WTC11 (cell line): ENCODE results near the gene UBE2R2. TPM values are rescaled to one million over a fixed set of nuclear protein-coding genes. Genes with fewer than 3 reads are reported as not detected.
A peak's percentile ranks its signal among the peaks of the same experiment; 100 is the strongest.

ENCODE experiments used
- ATAC-seq: fragments of 200-7000 bp; cut with Tn5 transposase; 2 replicates; pipeline ENCODE4 v1.10.0; 2021; ENCODE audit warnings: mild to moderate bottlenecking, moderate library complexity
- CTCF ChIA-PET: fragments of 300-600 bp; sonication (Branson Sonifier 250); formaldehyde crosslinking; loops from one replicate; lab custom pipeline; 2021; ENCODE audit warnings: antibody characterized with exemption; lab: Charles Lee
- POLR2A ChIA-PET: fragments of 350-600 bp; sonication (Branson Sonifier 250); formaldehyde crosslinking; loops from one replicate; lab custom pipeline; 2021; ENCODE audit warnings: antibody characterized with exemption; lab: Charles Lee
- DNase-seq: peaks from one replicate; pipeline ENCODE4 v3.0.0; 2021; ENCODE audit warnings: low spot score
- H3K27ac Mint-ChIP-seq: 2 replicates; pipeline ENCODE4 v1.8.0; 2021; ENCODE audit warnings: mixed read lengths
- H3K27me3 Mint-ChIP-seq: 2 replicates; pipeline ENCODE4 v1.8.0; 2021; ENCODE audit warnings: low read depth, mild to moderate bottlenecking, moderate library complexity, mixed read lengths
- H3K36me3 Mint-ChIP-seq: 2 replicates; pipeline ENCODE4 v1.8.0; 2021; ENCODE audit warnings: mixed read lengths
- H3K4me1 Mint-ChIP-seq: 2 replicates; pipeline ENCODE4 v1.8.0; 2022; ENCODE audit warnings: mixed read lengths
- H3K4me3 Mint-ChIP-seq: 2 replicates; pipeline ENCODE4 v1.8.0; 2021; ENCODE audit warnings: mild to moderate bottlenecking, moderate library complexity, mixed read lengths
- H3K9me3 Mint-ChIP-seq: 2 replicates; pipeline ENCODE4 v1.8.0; 2021; ENCODE audit warnings: mixed read lengths
- FOXP1 ChIP-seq: sonication (generic); formaldehyde crosslinking; IDR thresholded peaks from 2 replicates; pipeline ENCODE4 v1.8.0; 2022; ENCODE audit warnings: missing genetic modification reagents, mild to moderate bottlenecking, moderate library complexity, borderline replicate concordance
- GTF2I ChIP-seq: fragments of 250-450 bp; sonication (Bioruptor Pico); conservative IDR thresholded peaks from 2 replicates; pipeline ENCODE4 v1.4.0; 2021; ENCODE audit warnings: mild to moderate bottlenecking
- JAZF1 ChIP-seq: fragments of 250-450 bp; sonication (Bioruptor Pico); IDR thresholded peaks from 2 replicates; pipeline ENCODE4 v1.9.0; 2021; ENCODE audit warnings: moderate library complexity, mild to moderate bottlenecking, inconsistent platforms
- MXD4 ChIP-seq: fragments of 250-450 bp; sonication (Bioruptor Pico); IDR thresholded peaks from 2 replicates; pipeline ENCODE4 v1.8.0; 2021; ENCODE audit warnings: mild to moderate bottlenecking, moderate library complexity, borderline replicate concordance
- NR2C2 ChIP-seq: sonication (generic); formaldehyde crosslinking; IDR thresholded peaks from 2 replicates; pipeline ENCODE4 v1.8.0; 2022; ENCODE audit warnings: mild to moderate bottlenecking, missing genetic modification reagents
- NR3C1 ChIP-seq: sonication (generic); formaldehyde crosslinking; conservative IDR thresholded peaks from 2 replicates; pipeline ENCODE4 v1.8.1; 2023; ENCODE audit warnings: low read depth, mild to moderate bottlenecking, missing genetic modification reagents
- PRRX2 ChIP-seq: fragments of 250-450 bp; sonication (Bioruptor Pico); IDR thresholded peaks from 2 replicates; pipeline ENCODE4 v1.8.0; 2021; ENCODE audit warnings: mild to moderate bottlenecking
- RORB ChIP-seq: fragments of 250-450 bp; sonication (Bioruptor Pico); IDR thresholded peaks from 2 replicates; pipeline ENCODE4 v1.9.0; 2021; ENCODE audit warnings: mild to moderate bottlenecking
- ZNF138 ChIP-seq: sonication (generic); formaldehyde crosslinking; conservative IDR thresholded peaks from 2 replicates; pipeline ENCODE4 v1.8.1; 2022; ENCODE audit warnings: mild to moderate bottlenecking, moderate library complexity, missing genetic modification reagents
- ZNF416 ChIP-seq: fragments of 250-450 bp; sonication (Bioruptor Pico); IDR thresholded peaks from 2 replicates; pipeline ENCODE4 v1.9.0; 2021; ENCODE audit warnings: mild to moderate bottlenecking, inconsistent platforms
- ZNF671 ChIP-seq: fragments of 250-450 bp; sonication (Bioruptor Pico); IDR thresholded peaks from 2 replicates; pipeline ENCODE4 v1.8.0; 2021; ENCODE audit warnings: mild to moderate bottlenecking
- total RNA-seq: library from RNA; stranded (reverse); gene quantifications from 3 replicates; pipeline ENCODE4 v1.2.3, GENCODE V29; 2021
- TF ChIP-seq, protein P1 (sequence below): fragments of 250-450 bp; sonication (Bioruptor Pico); IDR thresholded peaks from 2 replicates; pipeline ENCODE4 v1.9.0; 2021; ENCODE audit warnings: mild to moderate bottlenecking
- TF ChIP-seq, protein P2 (sequence below): sonication (generic); formaldehyde crosslinking; IDR thresholded peaks from 2 replicates; pipeline ENCODE4 v1.8.1; 2022; ENCODE audit warnings: mild to moderate bottlenecking, moderate library complexity, missing genetic modification reagents
- TF ChIP-seq, protein P3 (sequence below): sonication (generic); formaldehyde crosslinking; IDR thresholded peaks from 2 replicates; pipeline ENCODE4 v1.8.0; 2023; ENCODE audit warnings: missing genetic modification reagents, mild to moderate bottlenecking, borderline replicate concordance
- TF ChIP-seq, protein P4 (sequence below): sonication (generic); formaldehyde crosslinking; conservative IDR thresholded peaks from 2 replicates; pipeline ENCODE4 v1.8.1; 2022; ENCODE audit warnings: mild to moderate bottlenecking, missing genetic modification reagents
- TF ChIP-seq, protein P5 (sequence below): fragments of 250-450 bp; sonication (Bioruptor Pico); IDR thresholded peaks from 2 replicates; pipeline ENCODE4 v1.9.0; 2021; ENCODE audit warnings: mild to moderate bottlenecking
- TF ChIP-seq, protein P6 (sequence below): fragments of 250-450 bp; sonication (Bioruptor Pico); IDR thresholded peaks from 2 replicates; pipeline ENCODE4 v1.8.0; 2021; ENCODE audit warnings: mild to moderate bottlenecking
- TF ChIP-seq, protein P7 (sequence below): fragments of 200-600 bp; IDR thresholded peaks from 2 replicates; pipeline ENCODE4 v1.8.0; 2022; ENCODE audit warnings: antibody characterized with exemption
- TF ChIP-seq, protein P8 (sequence below): sonication (generic); formaldehyde crosslinking; IDR thresholded peaks from 2 replicates; pipeline ENCODE4 v1.8.0; 2022; ENCODE audit warnings: mild to moderate bottlenecking, missing genetic modification reagents
- TF ChIP-seq, protein P9 (sequence below): sonication (generic); formaldehyde crosslinking; IDR thresholded peaks from 2 replicates; pipeline ENCODE4 v1.8.1; 2023; ENCODE audit warnings: mild to moderate bottlenecking, missing genetic modification reagents

Gene UBE2R2
- total RNA-seq, 1 experiment from 2014 or later: 45.0 TPM

DNA sequence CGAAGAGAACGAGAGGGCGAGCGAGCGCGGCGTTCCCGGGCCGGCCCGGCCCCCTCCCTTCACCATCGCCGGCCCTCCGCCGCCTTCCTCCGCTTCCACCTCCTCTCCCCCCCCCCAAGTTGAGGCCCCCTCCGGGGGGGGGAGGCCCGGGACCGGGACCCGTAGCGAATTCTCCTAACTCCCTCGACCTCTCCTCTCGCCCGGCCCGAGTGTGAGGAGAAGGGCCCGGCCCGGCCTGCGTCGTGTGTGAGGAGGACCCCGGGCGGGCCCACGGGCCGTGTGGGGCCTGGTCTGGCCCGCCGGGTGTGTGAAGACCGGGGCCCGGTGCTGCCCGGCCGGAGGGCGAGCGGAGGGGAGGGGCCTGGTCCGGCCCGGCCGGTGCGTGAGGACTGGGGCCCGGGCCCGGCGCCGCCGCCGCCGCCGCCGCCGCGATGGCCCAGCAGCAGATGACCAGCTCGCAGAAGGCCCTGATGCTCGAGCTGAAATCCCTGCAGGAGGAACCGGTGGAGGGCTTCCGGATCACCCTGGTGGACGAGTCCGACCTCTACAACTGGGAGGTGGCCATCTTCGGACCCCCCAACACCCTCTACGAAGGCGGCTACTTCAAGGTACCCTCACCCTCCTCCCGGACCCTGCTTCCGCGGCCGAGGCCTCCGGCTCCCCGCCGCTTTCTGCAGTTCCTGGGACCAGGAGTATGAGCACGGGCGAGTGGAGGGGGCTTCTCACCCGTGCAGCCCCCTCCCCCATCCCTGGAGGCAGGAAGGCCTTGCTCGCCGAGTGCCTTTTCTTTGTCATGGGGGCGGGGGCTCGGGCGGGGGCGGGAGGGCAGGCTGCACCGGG is 587 bp downstream of the UBE2R2 start:
- DNase-seq (peak; percentile 62), ATAC-seq (peak; percentile 50)
- TF ChIP-seq, protein P1, sequence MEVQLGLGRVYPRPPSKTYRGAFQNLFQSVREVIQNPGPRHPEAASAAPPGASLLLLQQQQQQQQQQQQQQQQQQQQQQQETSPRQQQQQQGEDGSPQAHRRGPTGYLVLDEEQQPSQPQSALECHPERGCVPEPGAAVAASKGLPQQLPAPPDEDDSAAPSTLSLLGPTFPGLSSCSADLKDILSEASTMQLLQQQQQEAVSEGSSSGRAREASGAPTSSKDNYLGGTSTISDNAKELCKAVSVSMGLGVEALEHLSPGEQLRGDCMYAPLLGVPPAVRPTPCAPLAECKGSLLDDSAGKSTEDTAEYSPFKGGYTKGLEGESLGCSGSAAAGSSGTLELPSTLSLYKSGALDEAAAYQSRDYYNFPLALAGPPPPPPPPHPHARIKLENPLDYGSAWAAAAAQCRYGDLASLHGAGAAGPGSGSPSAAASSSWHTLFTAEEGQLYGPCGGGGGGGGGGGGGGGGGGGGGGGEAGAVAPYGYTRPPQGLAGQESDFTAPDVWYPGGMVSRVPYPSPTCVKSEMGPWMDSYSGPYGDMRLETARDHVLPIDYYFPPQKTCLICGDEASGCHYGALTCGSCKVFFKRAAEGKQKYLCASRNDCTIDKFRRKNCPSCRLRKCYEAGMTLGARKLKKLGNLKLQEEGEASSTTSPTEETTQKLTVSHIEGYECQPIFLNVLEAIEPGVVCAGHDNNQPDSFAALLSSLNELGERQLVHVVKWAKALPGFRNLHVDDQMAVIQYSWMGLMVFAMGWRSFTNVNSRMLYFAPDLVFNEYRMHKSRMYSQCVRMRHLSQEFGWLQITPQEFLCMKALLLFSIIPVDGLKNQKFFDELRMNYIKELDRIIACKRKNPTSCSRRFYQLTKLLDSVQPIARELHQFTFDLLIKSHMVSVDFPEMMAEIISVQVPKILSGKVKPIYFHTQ (CRISPR knock-in tag): no peak
- TF ChIP-seq, protein P2, sequence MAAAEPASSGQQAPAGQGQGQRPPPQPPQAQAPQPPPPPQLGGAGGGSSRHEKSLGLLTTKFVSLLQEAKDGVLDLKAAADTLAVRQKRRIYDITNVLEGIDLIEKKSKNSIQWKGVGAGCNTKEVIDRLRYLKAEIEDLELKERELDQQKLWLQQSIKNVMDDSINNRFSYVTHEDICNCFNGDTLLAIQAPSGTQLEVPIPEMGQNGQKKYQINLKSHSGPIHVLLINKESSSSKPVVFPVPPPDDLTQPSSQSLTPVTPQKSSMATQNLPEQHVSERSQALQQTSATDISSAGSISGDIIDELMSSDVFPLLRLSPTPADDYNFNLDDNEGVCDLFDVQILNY (CRISPR knock-in tag): 0 out of 2 replicates have a peak, but pooled peaks have one; percentile 3
- TF ChIP-seq GTF2I (CRISPR knock-in tag) (no peak), ZNF671 (CRISPR knock-in tag) (no peak), NR3C1 (CRISPR knock-in tag) (no peak), ZNF416 (CRISPR knock-in tag) (0 out of 2 replicates have a peak, but pooled peaks have one; percentile 43), RORB (CRISPR knock-in tag) (no peak), MXD4 (no peak), JAZF1 (CRISPR knock-in tag) (no peak), PRRX2 (CRISPR knock-in tag) (no peak), FOXP1 (CRISPR knock-in tag) (0 out of 2 replicates have a peak, but pooled peaks have one; percentile 66), NR2C2 (CRISPR knock-in tag) (no peak), ZNF138 (CRISPR knock-in tag) (no peak)
- TF ChIP-seq, protein P3, sequence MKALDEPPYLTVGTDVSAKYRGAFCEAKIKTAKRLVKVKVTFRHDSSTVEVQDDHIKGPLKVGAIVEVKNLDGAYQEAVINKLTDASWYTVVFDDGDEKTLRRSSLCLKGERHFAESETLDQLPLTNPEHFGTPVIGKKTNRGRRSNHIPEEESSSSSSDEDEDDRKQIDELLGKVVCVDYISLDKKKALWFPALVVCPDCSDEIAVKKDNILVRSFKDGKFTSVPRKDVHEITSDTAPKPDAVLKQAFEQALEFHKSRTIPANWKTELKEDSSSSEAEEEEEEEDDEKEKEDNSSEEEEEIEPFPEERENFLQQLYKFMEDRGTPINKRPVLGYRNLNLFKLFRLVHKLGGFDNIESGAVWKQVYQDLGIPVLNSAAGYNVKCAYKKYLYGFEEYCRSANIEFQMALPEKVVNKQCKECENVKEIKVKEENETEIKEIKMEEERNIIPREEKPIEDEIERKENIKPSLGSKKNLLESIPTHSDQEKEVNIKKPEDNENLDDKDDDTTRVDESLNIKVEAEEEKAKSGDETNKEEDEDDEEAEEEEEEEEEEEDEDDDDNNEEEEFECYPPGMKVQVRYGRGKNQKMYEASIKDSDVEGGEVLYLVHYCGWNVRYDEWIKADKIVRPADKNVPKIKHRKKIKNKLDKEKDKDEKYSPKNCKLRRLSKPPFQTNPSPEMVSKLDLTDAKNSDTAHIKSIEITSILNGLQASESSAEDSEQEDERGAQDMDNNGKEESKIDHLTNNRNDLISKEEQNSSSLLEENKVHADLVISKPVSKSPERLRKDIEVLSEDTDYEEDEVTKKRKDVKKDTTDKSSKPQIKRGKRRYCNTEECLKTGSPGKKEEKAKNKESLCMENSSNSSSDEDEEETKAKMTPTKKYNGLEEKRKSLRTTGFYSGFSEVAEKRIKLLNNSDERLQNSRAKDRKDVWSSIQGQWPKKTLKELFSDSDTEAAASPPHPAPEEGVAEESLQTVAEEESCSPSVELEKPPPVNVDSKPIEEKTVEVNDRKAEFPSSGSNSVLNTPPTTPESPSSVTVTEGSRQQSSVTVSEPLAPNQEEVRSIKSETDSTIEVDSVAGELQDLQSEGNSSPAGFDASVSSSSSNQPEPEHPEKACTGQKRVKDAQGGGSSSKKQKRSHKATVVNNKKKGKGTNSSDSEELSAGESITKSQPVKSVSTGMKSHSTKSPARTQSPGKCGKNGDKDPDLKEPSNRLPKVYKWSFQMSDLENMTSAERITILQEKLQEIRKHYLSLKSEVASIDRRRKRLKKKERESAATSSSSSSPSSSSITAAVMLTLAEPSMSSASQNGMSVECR (CRISPR knock-in tag): no peak
- TF ChIP-seq, protein P4, sequence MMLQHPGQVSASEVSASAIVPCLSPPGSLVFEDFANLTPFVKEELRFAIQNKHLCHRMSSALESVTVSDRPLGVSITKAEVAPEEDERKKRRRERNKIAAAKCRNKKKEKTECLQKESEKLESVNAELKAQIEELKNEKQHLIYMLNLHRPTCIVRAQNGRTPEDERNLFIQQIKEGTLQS: no peak
- TF ChIP-seq, protein P5, sequence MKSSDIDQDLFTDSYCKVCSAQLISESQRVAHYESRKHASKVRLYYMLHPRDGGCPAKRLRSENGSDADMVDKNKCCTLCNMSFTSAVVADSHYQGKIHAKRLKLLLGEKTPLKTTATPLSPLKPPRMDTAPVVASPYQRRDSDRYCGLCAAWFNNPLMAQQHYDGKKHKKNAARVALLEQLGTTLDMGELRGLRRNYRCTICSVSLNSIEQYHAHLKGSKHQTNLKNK (CRISPR knock-in tag): no peak
- TF ChIP-seq, protein P6, sequence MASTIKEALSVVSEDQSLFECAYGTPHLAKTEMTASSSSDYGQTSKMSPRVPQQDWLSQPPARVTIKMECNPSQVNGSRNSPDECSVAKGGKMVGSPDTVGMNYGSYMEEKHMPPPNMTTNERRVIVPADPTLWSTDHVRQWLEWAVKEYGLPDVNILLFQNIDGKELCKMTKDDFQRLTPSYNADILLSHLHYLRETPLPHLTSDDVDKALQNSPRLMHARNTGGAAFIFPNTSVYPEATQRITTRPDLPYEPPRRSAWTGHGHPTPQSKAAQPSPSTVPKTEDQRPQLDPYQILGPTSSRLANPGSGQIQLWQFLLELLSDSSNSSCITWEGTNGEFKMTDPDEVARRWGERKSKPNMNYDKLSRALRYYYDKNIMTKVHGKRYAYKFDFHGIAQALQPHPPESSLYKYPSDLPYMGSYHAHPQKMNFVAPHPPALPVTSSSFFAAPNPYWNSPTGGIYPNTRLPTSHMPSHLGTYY (CRISPR knock-in tag): peak; percentile 23; the same call in 1 of the 2 replicates
- TF ChIP-seq, protein P7, sequence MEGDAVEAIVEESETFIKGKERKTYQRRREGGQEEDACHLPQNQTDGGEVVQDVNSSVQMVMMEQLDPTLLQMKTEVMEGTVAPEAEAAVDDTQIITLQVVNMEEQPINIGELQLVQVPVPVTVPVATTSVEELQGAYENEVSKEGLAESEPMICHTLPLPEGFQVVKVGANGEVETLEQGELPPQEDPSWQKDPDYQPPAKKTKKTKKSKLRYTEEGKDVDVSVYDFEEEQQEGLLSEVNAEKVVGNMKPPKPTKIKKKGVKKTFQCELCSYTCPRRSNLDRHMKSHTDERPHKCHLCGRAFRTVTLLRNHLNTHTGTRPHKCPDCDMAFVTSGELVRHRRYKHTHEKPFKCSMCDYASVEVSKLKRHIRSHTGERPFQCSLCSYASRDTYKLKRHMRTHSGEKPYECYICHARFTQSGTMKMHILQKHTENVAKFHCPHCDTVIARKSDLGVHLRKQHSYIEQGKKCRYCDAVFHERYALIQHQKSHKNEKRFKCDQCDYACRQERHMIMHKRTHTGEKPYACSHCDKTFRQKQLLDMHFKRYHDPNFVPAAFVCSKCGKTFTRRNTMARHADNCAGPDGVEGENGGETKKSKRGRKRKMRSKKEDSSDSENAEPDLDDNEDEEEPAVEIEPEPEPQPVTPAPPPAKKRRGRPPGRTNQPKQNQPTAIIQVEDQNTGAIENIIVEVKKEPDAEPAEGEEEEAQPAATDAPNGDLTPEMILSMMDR: no peak
- TF ChIP-seq, protein P8, sequence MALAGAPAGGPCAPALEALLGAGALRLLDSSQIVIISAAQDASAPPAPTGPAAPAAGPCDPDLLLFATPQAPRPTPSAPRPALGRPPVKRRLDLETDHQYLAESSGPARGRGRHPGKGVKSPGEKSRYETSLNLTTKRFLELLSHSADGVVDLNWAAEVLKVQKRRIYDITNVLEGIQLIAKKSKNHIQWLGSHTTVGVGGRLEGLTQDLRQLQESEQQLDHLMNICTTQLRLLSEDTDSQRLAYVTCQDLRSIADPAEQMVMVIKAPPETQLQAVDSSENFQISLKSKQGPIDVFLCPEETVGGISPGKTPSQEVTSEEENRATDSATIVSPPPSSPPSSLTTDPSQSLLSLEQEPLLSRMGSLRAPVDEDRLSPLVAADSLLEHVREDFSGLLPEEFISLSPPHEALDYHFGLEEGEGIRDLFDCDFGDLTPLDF: 0 out of 2 replicates have a peak, but pooled peaks have one; percentile 34
- TF ChIP-seq, protein P9, sequence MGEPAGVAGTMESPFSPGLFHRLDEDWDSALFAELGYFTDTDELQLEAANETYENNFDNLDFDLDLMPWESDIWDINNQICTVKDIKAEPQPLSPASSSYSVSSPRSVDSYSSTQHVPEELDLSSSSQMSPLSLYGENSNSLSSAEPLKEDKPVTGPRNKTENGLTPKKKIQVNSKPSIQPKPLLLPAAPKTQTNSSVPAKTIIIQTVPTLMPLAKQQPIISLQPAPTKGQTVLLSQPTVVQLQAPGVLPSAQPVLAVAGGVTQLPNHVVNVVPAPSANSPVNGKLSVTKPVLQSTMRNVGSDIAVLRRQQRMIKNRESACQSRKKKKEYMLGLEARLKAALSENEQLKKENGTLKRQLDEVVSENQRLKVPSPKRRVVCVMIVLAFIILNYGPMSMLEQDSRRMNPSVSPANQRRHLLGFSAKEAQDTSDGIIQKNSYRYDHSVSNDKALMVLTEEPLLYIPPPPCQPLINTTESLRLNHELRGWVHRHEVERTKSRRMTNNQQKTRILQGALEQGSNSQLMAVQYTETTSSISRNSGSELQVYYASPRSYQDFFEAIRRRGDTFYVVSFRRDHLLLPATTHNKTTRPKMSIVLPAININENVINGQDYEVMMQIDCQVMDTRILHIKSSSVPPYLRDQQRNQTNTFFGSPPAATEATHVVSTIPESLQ (CRISPR knock-in tag): no peak
- no peak overlapping the region for H3K27ac Mint-ChIP-seq
- peak overlapping the region; percentile 86 for H3K4me3 Mint-ChIP-seq
- no peaks in the 10 kb centered on the region for H3K9me3 Mint-ChIP-seq
- POLR2A ChIA-PET: no interaction called here
- H3K27me3 Mint-ChIP-seq: no peaks in the 10 kb centered on the region
- H3K4me1 Mint-ChIP-seq: peaks cover 36% of the 10 kb centered on the region
- no peaks in the 10 kb centered on the region for H3K36me3 Mint-ChIP-seq
- CTCF ChIA-PET: interaction anchor here (0.6 to 1.4 kb wide), 3 partner anchors 80 to 366 kb away, joined by 3 to 5 read pairs (median 3); no protein-coding TSS in a partner anchor
